Measurements from ENCODE around the gene CSMD2. TPM values are rescaled to one million over a fixed set of nuclear protein-coding genes. Genes with fewer than 3 reads are reported as not detected.

The CSMD2 gene
- total and polyA plus RNA-seq, 2 donors from 2014 or later = 0.47 TPM; not detected in 1

- Histone ChIP-seq H3K4me1 (ENCODE audit: control insufficient read depth in 2 of 3, insufficient read depth in 2 of 3, low read depth in 1 of 3, low read length in 3 of 3) (no peaks in the 10 kb centered on the region), H3K27me3 (ENCODE audit: control insufficient read depth, insufficient read depth, low read length) (no peaks in the 10 kb centered on the region), H3K4me3 (ENCODE audit: low read length in 3 of 3) (no peak overlapping the region), H3K36me3 (ENCODE audit: control insufficient read depth in 2 of 3, insufficient read depth in 3 of 3, low read length in 3 of 3) (no peaks in the 10 kb centered on the region), H3K9me3 (ENCODE audit: control insufficient read depth in 2 of 3, insufficient read depth in 1 of 3, low read length in 3 of 3) (no peaks in the 10 kb centered on the region), H3K27ac (ENCODE audit: low read depth in 2 of 2, low read length in 2 of 2) (no peak overlapping the region), H3K9ac (ENCODE audit: low read length in 3 of 3) (no peak overlapping the region)
- intact Hi-C loops (cut with DNase I) = no loop called here
- TF ChIP-seq, protein P1, sequence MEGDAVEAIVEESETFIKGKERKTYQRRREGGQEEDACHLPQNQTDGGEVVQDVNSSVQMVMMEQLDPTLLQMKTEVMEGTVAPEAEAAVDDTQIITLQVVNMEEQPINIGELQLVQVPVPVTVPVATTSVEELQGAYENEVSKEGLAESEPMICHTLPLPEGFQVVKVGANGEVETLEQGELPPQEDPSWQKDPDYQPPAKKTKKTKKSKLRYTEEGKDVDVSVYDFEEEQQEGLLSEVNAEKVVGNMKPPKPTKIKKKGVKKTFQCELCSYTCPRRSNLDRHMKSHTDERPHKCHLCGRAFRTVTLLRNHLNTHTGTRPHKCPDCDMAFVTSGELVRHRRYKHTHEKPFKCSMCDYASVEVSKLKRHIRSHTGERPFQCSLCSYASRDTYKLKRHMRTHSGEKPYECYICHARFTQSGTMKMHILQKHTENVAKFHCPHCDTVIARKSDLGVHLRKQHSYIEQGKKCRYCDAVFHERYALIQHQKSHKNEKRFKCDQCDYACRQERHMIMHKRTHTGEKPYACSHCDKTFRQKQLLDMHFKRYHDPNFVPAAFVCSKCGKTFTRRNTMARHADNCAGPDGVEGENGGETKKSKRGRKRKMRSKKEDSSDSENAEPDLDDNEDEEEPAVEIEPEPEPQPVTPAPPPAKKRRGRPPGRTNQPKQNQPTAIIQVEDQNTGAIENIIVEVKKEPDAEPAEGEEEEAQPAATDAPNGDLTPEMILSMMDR (IDR thresholded peaks at IDR 0.05; ENCODE audit: borderline replicate concordance, extremely low read depth, insufficient read depth) = no peak
- DNase-seq (no peak), FAIRE-seq (no peak)
Observed at GRCh38 chr1:33715195-33715811, 449.7 kb downstream of the CSMD2 start.

- Histone ChIP-seq H3K9me3 (ENCODE audit: control insufficient read depth in 2 of 3, insufficient read depth in 1 of 3, low read length in 3 of 3) (no peaks in the 10 kb centered on the region), H3K27ac (ENCODE audit: low read depth in 2 of 2, low read length in 2 of 2) (no peak overlapping the region), H3K4me3 (ENCODE audit: low read length in 3 of 3) (no peak overlapping the region), H3K9ac (ENCODE audit: low read length in 3 of 3) (no peak overlapping the region), H3K36me3 (ENCODE audit: control insufficient read depth in 2 of 3, insufficient read depth in 3 of 3, low read length in 3 of 3) (no peaks in the 10 kb centered on the region), H3K27me3 (ENCODE audit: control insufficient read depth, insufficient read depth, low read length) (no peaks in the 10 kb centered on the region), H3K4me1 (ENCODE audit: control insufficient read depth in 2 of 3, insufficient read depth in 2 of 3, low read depth in 1 of 3, low read length in 3 of 3) (no peaks in the 10 kb centered on the region)
- FAIRE-seq (no peak), DNase-seq (no peak)
- TF ChIP-seq, protein P1 (IDR thresholded peaks at IDR 0.05; ENCODE audit: borderline replicate concordance, extremely low read depth, insufficient read depth) = no peak
- intact Hi-C loops (cut with DNase I) = no loop called here
Observed at GRCh38 chr1:33714421-33714820, 450.6 kb downstream of the CSMD2 start.

DNA sequence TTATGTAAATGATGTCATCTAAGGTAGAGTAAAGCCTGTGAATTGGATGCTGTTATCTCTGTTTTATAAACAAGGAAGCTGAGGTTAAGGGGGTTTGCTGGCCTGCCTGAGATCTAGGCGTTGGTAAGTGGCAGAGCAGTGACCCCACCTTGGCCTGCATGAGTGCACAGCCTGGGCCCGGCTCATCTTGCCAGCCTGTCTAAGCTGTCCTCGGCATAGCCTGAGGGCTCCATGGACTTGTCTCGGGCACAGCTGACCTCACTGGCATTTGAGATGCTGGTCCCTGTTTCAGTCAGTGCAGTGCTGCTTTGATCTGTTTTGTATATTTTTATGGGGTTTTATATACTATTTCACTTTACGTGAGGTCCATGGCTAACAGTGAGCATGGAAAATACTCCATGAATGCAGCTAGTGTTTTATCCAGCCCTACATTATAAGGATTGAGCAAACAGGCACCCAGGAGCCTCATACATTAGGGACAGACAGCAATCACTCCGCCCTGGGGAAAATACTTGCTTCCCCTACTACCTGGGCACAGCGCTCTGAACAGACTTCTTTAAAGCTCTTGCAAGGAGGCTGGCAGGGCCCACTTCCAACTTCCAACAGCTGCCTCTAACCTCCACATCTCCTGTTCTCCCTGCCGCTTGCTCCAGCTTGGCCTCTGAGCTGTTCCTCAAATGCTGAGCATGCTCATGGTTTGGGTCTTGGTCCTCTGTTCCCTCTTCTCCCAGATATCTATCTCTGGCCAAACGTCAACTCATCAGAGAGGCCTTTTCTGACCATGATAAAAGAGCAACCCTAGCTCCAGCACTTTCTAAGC is 451.8 kb downstream of the CSMD2 start:
- intact Hi-C loops (cut with DNase I) = no loop called here
- H3K4me3 ChIP-seq (ENCODE audit: low read length in 3 of 3) = no peak overlapping the region
- peak in 2 of 5 donors; percentile 4 to 6 for DNase-seq
- H3K27ac ChIP-seq (ENCODE audit: low read depth in 2 of 2, low read length in 2 of 2) = no peak overlapping the region
- H3K9me3 ChIP-seq (ENCODE audit: control insufficient read depth in 2 of 3, insufficient read depth in 1 of 3, low read length in 3 of 3) = no peaks in the 10 kb centered on the region
- H3K9ac ChIP-seq (ENCODE audit: low read length in 3 of 3) = no peak overlapping the region
- no peaks in the 10 kb centered on the region for H3K4me1 ChIP-seq (ENCODE audit: control insufficient read depth in 2 of 3, insufficient read depth in 2 of 3, low read depth in 1 of 3, low read length in 3 of 3)
- no peak for FAIRE-seq
- TF ChIP-seq, protein P1 (IDR thresholded peaks at IDR 0.05; ENCODE audit: borderline replicate concordance, extremely low read depth, insufficient read depth) = no peak
- H3K36me3 ChIP-seq (ENCODE audit: control insufficient read depth in 2 of 3, insufficient read depth in 3 of 3, low read length in 3 of 3) = no peaks in the 10 kb centered on the region
- H3K27me3 ChIP-seq (ENCODE audit: control insufficient read depth, insufficient read depth, low read length) = no peaks in the 10 kb centered on the region

Measured in kidney (tissue), 14 donors.